Activated CD4-positive, alpha-beta T cell treated with anti-CD3 and anti-CD28 coated beads, Interleukin-2, amount 10 ng/mL, durations not matched to agents 7 days and 5 days (primary cell): ENCODE results near the gene TNFRSF14. TPM values are rescaled to one million over a fixed set of nuclear protein-coding genes. Genes with fewer than 3 reads are reported as not detected.
A peak's percentile ranks its signal among the peaks of the same experiment; 100 is the strongest.
"Not testable (repeated sequence)": the region's sequence is repeated elsewhere in the genome, so short reads cannot be mapped to it uniquely, and the experiment has no call there.

Source experiments
- CTCF ChIA-PET: fragments of 350-600 bp; sonication (Branson Sonifier 250); formaldehyde crosslinking; loops from one replicate; lab custom pipeline; 2021; ENCODE audit warnings: antibody characterized with exemption; lab: Charles Lee
- POLR2A ChIA-PET: fragments of 350-600 bp; sonication (Branson Sonifier 250); formaldehyde crosslinking; loops from one replicate; lab custom pipeline; 2021; ENCODE audit warnings: antibody characterized with exemption; lab: Charles Lee
- DNase-seq: peaks from one replicate; pipeline ENCODE4 v3.0.0-alpha.2; 2020
- H3K27ac Mint-ChIP-seq: one replicate; pipeline ENCODE4 v1.8.0; 2021; ENCODE audit warnings: mild to moderate bottlenecking, moderate library complexity, mixed read lengths
- H3K27me3 Mint-ChIP-seq: one replicate; pipeline ENCODE4 v1.8.0; 2021; ENCODE audit warnings: mixed read lengths
- H3K36me3 Mint-ChIP-seq: one replicate; pipeline ENCODE4 v1.8.0; 2021; ENCODE audit warnings: low read depth, mixed read lengths
- H3K4me1 Mint-ChIP-seq: one replicate; pipeline ENCODE4 v1.8.0; 2021; ENCODE audit warnings: mixed read lengths
- H3K4me3 Mint-ChIP-seq: one replicate; pipeline ENCODE4 v1.8.0; 2021; ENCODE audit warnings: mild to moderate bottlenecking, moderate library complexity, mixed read lengths
- H3K9me3 Mint-ChIP-seq: one replicate; pipeline ENCODE4 v1.8.0; 2021; ENCODE audit warnings: mixed read lengths
- total RNA-seq, 2 experiments: library from RNA; stranded (reverse); gene quantifications; one replicate each; pipeline ENCODE4 v1.2.3, GENCODE V29; 2021

Gene TNFRSF14
- total RNA-seq, 2 experiments from 2014 or later: 182 to 192 TPM

GRCh38 chr1:2553076-2553475 is 3.1 kb upstream of the TNFRSF14 start:
- H3K9me3 Mint-ChIP-seq, DNase-seq, H3K27ac Mint-ChIP-seq, POLR2A ChIA-PET, H3K27me3 Mint-ChIP-seq, H3K4me3 Mint-ChIP-seq, H3K36me3 Mint-ChIP-seq, CTCF ChIA-PET: not testable (repeated sequence)
- H3K4me1 Mint-ChIP-seq: peaks cover 53% of the 10 kb centered on the region

- ChIA-PET CTCF (interaction anchor here (0.6 kb wide), 1 partner anchor 329 kb away, joined by 3 read pairs; no protein-coding TSS in a partner anchor), POLR2A (no interaction called here)
- no peak for DNase-seq
- H3K27me3 Mint-ChIP-seq: no peaks in the 10 kb centered on the region
- H3K36me3 Mint-ChIP-seq: peaks cover 14% of the 10 kb centered on the region
- H3K27ac Mint-ChIP-seq: peak overlapping the region; percentile 100
- H3K4me1 Mint-ChIP-seq: peaks cover 53% of the 10 kb centered on the region
- H3K9me3 Mint-ChIP-seq: no peaks in the 10 kb centered on the region
- H3K4me3 Mint-ChIP-seq: peak overlapping the region; percentile 100
Observed at GRCh38 chr1:2553871-2554620, 2.1 kb upstream of the TNFRSF14 start.

- ChIA-PET CTCF (interaction anchor here (0.6 to 1.9 kb wide), 3 partner anchors 23 to 330 kb away, joined by 3 to 5 read pairs (median 5); no protein-coding TSS in a partner anchor), POLR2A (interaction anchor here (1.4 kb wide), 1 partner anchor 23 kb away, joined by 4 read pairs; no protein-coding TSS in a partner anchor)
- peak overlapping the region; percentile 100 for H3K4me3 Mint-ChIP-seq
- no peaks in the 10 kb centered on the region for H3K9me3 Mint-ChIP-seq
- H3K27me3 Mint-ChIP-seq: no peaks in the 10 kb centered on the region
- H3K4me1 Mint-ChIP-seq: peaks cover 51% of the 10 kb centered on the region
- peak overlapping the region; percentile 100 for H3K27ac Mint-ChIP-seq
- H3K36me3 Mint-ChIP-seq: peaks cover 14% of the 10 kb centered on the region
- DNase-seq: peak; percentile 62
Observed at GRCh38 chr1:2554621-2555387, 1.4 kb upstream of the TNFRSF14 start.

GRCh38 chr1:2555634-2556276 is 416 bp upstream of the TNFRSF14 start:
- Mint-ChIP-seq H3K4me3 (peak overlapping the region; percentile 100), H3K4me1 (peaks cover 49% of the 10 kb centered on the region), H3K36me3 (peaks cover 14% of the 10 kb centered on the region)

GRCh38 chr1:2556678-2557481 is 709 bp downstream of the TNFRSF14 start:
- POLR2A ChIA-PET: interaction anchor here (0.6 to 1.5 kb wide), 4 partner anchors 8 to 647 kb away, joined by 3 to 8 read pairs (median 5); partner anchors contain the start of gene PRXL2B

More at GRCh38 chr1:2555634-2556276, 416 bp upstream of the TNFRSF14 start:
- Mint-ChIP-seq H3K27ac (peak overlapping the region; percentile 100), H3K9me3 (no peaks in the 10 kb centered on the region), H3K27me3 (no peaks in the 10 kb centered on the region)
- ChIA-PET CTCF (interaction anchor here (1.0 to 1.9 kb wide), 6 partner anchors 7 to 270 kb away, joined by 3 to 5 read pairs (median 4); no protein-coding TSS in a partner anchor), POLR2A (interaction anchor here (1.1 to 1.5 kb wide), 4 partner anchors 8 to 30 kb away, joined by 3 to 8 read pairs (median 6); partner anchors contain the start of gene PRXL2B)
- peak; percentile 79 for DNase-seq

GRCh38 chr1:2557482-2558400 is 1.6 kb downstream of the TNFRSF14 start:
- POLR2A ChIA-PET: interaction anchor here (1.5 kb wide), 1 partner anchor 28 kb away, joined by 8 read pairs; the partner anchor contains the start of gene PRXL2B
- Mint-ChIP-seq H3K36me3 (peaks cover 21% of the 10 kb centered on the region), H3K4me1 (peaks cover 44% of the 10 kb centered on the region), H3K4me3 (peak overlapping the region; percentile 100), H3K9me3 (no peaks in the 10 kb centered on the region), H3K27ac (peak overlapping the region; percentile 100), H3K27me3 (no peaks in the 10 kb centered on the region)
- no peak for DNase-seq
- CTCF ChIA-PET: interaction anchor here (1.1 to 1.2 kb wide), 2 partner anchors 9 to 27 kb away, joined by 3 read pairs; no protein-coding TSS in a partner anchor

More at GRCh38 chr1:2556678-2557481, 709 bp downstream of the TNFRSF14 start:
- H3K4me3 Mint-ChIP-seq: peak overlapping the region; percentile 100
- peak overlapping the region; percentile 100 for H3K27ac Mint-ChIP-seq
- CTCF ChIA-PET: interaction anchor here (1.0 to 1.9 kb wide), 6 partner anchors 8 to 30 kb away, joined by 3 to 5 read pairs (median 3); no protein-coding TSS in a partner anchor
- H3K4me1 Mint-ChIP-seq: peaks cover 44% of the 10 kb centered on the region
- H3K27me3 Mint-ChIP-seq: no peaks in the 10 kb centered on the region
- H3K36me3 Mint-ChIP-seq: peaks cover 21% of the 10 kb centered on the region
- H3K9me3 Mint-ChIP-seq: no peaks in the 10 kb centered on the region
- peak; percentile 53 for DNase-seq

- peaks cover 23% of the 10 kb centered on the region for H3K36me3 Mint-ChIP-seq
- peaks cover 44% of the 10 kb centered on the region for H3K4me1 Mint-ChIP-seq
- H3K27ac Mint-ChIP-seq: peak overlapping the region; percentile 100
- no peaks in the 10 kb centered on the region for H3K9me3 Mint-ChIP-seq
- H3K27me3 Mint-ChIP-seq: no peaks in the 10 kb centered on the region
- ChIA-PET POLR2A (no interaction called here), CTCF (interaction anchor here (1.2 kb wide), 1 partner anchor 10 kb away, joined by 3 read pairs; no protein-coding TSS in a partner anchor)
- DNase-seq: no peak
- peak overlapping the region; percentile 100 for H3K4me3 Mint-ChIP-seq
Observed at GRCh38 chr1:2558420-2558819, 2.2 kb downstream of the TNFRSF14 start.

GRCh38 chr1:2558861-2559260 is 2.7 kb downstream of the TNFRSF14 start:
- Mint-ChIP-seq H3K4me1 (peaks cover 41% of the 10 kb centered on the region), H3K27me3 (no peaks in the 10 kb centered on the region), H3K9me3 (no peaks in the 10 kb centered on the region), H3K27ac (peak overlapping the region; percentile 60), H3K4me3 (peak overlapping the region; percentile 58), H3K36me3 (peaks cover 20% of the 10 kb centered on the region)
- POLR2A ChIA-PET: no interaction called here
- DNase-seq: no peak
- CTCF ChIA-PET: interaction anchor here (1.2 kb wide), 1 partner anchor 10 kb away, joined by 3 read pairs; no protein-coding TSS in a partner anchor

GRCh38 chr1:2559509-2560298 is 3.5 kb downstream of the TNFRSF14 start:
- peaks cover 20% of the 10 kb centered on the region for H3K36me3 Mint-ChIP-seq
- no peak overlapping the region for H3K4me3 Mint-ChIP-seq
- CTCF ChIA-PET: interaction anchor here (2.2 to 4.1 kb wide), 3 partner anchors 11 to 25 kb away, joined by 10 to 17 read pairs (median 12); no protein-coding TSS in a partner anchor

More at GRCh38 chr1:2559509-2560298, 3.5 kb downstream of the TNFRSF14 start:
- DNase-seq: no peak
- no peaks in the 10 kb centered on the region for H3K9me3 Mint-ChIP-seq
- H3K27ac Mint-ChIP-seq: no peak overlapping the region
- peaks cover 34% of the 10 kb centered on the region for H3K4me1 Mint-ChIP-seq
- POLR2A ChIA-PET: no interaction called here
- no peaks in the 10 kb centered on the region for H3K27me3 Mint-ChIP-seq
